Stimulated activated CD4-positive, alpha-beta T cell treated with anti-CD3 and anti-CD28 coated beads, TNF-alpha, amount 100 ng/mL, for 4 hours (primary cell): Measurements from ENCODE around the gene RIPOR3.
"Not testable (repeated sequence)": the region's sequence is repeated elsewhere in the genome, so short reads cannot be mapped to it uniquely, and the experiment has no call there.

Experiments
- DNase-seq, 3 experiments: peaks; one replicate each; pipeline ENCODE4 v3.0.0-alpha.2; 2020; ENCODE audit warnings: low read depth in 3 of 3

Gene RIPOR3

DNA sequence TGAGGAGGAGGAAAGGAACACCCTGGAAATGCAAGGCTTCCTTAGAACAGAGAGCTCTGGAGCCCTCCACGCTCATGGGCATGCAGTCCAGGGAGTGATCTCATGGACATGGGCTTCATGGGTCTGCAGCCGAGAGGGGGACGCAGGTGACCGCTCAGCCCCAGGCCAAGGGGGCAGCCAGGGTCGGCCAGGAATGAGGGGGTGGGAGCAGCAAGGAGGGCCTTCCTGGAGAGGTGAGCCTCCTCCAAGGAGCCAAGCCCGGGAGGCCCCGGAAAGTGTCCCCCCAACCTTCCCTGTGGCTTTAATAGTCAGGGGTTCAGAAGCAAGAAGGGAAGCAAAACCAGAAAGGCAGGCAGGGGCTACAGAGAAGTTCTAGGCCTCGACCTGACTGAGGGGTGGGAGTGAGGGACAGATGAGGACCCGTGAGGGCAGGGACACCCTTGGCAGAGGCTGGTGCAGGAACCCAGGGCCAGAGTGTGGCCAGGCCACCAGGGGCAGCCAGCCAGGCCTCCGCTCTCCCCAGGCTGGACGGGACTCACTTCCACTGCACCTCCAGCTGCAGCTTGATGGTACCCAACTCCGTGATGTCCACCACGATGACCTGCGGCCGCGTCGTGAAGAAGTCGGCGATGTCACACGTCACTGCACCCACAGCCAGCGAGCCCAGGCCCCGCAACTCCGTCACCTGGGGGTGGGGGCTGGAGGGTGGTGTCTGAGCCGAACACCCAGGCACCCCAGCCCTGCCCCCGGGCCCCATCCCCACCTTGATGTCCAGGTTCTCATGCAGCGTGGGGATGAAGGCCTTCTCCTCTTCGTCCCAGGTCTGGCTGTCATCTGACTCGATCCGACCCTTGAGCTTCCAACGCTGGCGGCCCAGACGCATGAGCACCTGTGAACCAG, 83.2 kb downstream of the RIPOR3 start:
- no peak for DNase-seq

DNA sequence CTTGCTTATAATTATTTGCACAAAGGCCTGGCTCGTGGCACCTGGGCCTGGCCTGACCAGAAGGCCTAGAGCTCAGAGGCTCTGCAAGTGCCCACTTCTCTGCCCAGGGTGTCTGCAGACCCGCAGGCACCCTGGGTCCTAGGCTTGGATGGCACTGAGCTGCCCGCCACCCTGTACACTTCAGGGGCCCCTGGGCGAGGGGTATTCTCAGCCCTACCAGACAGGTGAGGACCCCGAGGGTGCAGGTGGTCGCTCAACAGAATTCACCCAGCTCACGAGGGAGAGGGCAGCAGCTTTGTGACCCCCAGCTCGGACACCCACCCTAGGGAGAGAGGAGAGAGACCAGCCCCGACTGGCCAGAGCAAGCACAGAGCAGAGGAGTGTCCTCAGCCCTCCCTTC, 83.9 kb downstream of the RIPOR3 start:
- no peak for DNase-seq

DNA sequence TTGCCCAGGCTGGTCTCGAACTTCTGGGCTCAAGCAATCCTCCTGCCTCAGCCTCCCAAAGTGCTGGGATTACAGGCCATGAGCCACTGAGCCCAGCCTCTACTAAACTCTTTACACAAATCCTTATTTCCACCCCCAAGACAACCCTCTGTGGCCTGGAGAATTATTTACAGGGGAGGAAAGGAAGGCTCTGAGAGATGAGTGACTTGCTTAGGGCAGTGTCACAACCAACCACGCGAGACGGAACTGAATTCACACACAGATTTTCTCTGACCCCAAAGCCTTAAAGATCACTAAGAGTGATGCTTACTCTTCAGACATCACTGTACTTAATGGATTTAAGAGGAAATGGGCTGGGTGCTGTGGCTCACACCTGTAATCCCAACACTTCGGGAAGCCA, 86.2 kb downstream of the RIPOR3 start:
- DNase-seq: no peak

DNA sequence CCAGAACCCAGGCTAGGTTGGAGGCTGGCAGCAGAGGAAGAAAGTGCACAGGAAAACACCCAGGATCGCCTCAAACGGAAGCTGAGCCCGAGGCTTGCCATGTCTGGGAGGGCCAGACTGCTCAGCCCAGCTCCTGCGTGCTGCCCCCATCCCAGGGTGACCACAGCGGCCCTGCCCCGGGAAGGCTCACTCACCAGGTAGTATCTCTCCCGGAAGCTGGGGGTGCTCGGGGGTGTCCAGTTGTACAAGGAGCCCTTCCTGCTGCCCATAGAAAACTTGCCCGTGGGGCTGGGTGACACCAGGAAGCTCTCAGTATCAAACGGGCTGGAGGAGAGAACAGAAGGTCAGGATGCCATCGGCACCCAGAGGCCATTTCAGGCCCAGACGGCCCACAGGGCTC, 86.9 kb downstream of the RIPOR3 start:
- DNase-seq: no peak

GRCh38 chr20:50602432-50603088, 88.8 kb downstream of the RIPOR3 start:
- DNase-seq: no peak

GRCh38 chr20:50601511-50602431, 89.6 kb downstream of the RIPOR3 start:
- DNase-seq: no peak

GRCh38 chr20:50600281-50600895, 91.0 kb downstream of the RIPOR3 start:
- no peak for DNase-seq

DNA sequence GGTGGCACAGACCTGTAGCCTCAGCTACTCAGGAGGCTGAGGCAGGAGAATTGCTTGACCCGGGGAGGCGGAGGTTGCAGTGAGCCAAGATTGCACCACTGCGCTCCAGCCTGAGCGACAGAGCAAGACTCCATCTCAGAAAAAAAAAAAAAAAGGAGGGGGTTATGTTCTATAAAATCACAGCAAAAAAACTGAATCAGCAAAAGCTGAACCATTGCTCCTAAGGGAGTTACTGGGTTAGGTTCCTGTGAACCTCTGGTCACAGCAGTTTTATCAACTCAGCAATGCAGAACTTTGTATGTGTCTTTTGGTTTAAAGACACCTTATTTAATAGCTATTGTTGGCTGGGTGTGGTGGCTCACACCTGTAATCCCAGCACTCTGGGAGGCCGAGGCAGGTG, 92.6 kb downstream of the RIPOR3 start:
- not testable (repeated sequence) for DNase-seq

GRCh38 chr20:50598074-50598473, 93.3 kb downstream of the RIPOR3 start:
- DNase-seq: no peak

DNA sequence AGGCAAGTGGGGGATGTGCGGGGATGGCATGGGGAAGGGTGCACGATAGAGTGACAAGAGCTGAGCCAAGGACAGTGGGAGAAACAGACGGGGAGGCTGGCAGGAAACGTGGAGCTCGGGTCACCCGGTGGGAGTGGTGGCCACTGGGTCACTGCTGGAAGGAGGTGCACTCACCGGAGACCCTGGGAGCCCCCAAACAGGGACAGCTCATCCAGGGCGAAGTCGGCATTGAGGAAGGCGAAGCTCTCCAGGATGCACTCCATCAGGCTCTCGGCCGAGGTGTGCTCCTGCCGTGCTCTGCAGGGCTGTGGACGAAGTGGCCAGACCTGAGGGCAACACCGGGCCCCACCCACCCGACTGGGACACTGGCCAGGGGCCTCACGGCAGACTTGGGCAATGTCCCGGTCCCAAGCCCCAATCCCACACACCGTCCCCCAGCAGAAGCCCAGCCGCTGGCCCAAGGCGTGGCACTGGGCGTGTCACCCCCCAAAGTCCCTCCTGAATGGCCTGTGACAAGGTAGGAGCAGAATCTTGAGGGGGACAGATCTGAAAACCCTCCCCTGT, 93.9 kb downstream of the RIPOR3 start:
- no peak for DNase-seq

DNA sequence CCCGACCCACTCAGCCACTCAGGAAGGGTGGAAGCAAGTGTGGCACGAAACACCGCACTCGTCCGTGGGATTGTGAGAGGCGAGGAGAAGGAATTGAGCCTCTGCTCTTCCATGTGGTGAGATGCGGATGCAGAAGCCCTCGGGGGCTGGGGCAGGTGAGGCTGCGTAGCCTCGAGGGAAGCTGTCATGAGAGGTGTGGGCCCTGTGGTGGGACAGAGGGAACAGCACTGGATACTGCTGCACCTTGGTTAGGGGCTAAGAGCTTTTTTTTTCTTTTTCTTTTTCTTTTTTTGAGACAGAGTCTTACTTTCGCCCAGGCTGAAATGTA, 94.7 kb downstream of the RIPOR3 start:
- no peak for DNase-seq

DNA sequence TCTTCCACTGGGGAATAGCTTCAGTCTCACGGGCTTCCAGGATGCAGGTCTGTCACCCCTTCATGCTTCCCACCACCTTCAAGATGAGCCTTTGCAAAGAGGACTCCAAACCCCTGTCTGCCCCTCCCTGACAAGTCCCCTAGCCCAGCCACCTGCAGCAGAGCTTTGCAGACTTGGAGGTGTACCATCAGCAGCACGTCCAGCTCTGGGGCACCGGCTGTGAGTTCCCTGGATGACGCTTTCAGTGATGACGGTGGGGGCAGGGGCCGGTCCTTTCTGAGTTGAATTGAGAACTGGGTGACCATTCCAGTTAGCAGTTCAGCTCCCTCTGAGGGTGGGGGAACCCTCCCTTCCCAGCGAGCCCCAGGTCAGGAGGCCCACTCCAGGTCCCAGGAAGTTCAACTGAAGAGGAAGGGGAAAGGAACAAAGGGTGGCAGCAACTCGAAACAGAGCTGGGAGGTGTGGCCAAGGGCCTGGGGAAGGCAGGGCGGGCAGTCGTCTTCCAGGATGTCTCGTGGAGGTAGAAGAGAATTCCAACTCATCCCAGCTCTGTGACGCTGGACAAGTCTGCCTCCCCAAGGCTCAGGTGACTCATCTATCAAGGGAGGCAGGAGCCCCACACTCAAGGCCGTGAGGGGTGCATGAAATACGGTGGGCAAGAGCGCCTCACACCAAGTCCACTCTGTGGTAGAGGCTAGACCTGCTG, 95.2 kb downstream of the RIPOR3 start:
- DNase-seq: no peak

DNA sequence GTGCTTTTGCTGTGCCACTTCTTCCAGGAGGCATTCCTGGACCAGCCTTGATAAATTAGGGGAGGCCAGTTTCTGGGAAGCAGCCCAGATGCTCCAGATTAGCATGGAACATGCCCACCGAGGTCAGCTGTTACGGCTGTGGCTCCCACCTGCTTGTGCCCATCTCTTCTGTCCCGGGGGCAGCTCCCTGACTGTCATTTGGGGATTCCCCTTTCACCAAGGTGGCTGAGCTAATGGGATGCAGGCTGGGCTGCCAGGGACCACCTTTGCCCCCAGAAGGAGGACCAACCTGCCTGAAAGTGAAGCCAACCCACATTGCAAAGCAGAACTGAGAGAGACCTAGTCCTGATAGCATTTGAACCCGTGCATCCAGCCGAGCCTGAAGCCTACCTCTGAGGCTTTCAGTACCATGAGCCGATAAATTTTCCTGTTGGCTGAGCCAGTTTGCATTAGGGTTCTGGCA, 95.9 kb downstream of the RIPOR3 start:
- no peak for DNase-seq

DNA sequence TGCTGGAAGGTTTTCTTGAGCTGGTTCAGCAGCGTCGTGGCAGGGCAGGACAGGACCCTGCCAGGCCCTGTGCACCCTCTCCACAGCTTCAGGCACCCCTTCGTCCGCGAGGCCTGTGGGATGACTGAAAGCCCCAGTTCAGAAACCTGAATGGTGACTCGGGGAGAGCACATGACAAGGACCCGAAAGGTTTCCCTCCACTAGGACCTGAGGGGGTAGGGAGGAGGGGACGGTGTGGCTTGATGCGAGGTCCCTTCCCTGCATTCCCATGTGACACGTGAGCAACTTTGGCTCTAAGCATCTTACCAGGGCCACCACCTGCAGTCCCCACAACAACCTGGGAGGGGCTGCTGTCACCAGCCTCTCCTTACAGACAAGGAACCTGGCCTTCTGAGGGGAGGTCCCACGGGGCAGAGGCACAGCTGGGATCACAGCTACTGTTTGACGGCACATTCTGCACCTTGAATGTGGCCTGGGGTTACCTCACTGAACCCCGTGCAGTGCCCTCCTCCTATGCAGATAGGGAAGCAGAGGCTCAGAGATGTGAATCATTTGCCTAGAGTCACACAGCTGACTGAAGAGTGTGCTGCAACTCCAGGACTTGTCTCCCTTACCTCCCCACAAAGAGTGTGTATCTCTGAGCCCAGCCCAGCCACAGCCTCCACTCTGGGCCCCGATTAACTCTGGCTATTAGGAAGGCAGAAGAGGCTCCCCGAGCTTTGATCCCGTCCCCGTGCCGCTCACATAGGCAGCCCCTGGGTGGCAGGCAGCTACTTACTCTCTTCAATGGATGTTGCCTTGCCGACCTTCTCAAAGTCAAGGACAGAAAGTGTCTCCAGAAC, 96.5 kb downstream of the RIPOR3 start:
- DNase-seq: no peak

DNA sequence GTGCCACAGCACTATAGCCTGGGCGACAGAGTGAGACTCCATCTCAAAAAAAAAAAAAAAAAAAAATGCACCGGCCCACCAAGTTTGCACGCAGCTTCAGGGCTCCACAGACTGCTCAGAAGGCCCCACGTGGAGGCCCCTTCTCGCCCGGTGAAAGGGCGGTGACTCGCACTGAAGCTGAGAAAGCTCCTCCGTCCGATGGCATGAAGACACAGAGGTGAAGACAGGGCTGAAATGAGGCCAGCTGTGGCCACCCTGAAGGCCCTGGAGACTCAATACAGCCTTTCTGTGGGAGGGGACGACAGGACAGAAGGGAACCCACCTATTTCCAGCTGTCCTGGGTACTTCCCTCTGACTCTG, 97.1 kb downstream of the RIPOR3 start:
- DNase-seq: no peak

- no peak for DNase-seq
Measured at GRCh38 chr20:50593005-50593335, 98.4 kb downstream of the RIPOR3 start.

- DNase-seq: no peak
Measured at GRCh38 chr20:50592282-50593004, 98.9 kb downstream of the RIPOR3 start.

GRCh38 chr20:50591233-50591852, 100.0 kb downstream of the RIPOR3 start:
- no peak for DNase-seq

DNA sequence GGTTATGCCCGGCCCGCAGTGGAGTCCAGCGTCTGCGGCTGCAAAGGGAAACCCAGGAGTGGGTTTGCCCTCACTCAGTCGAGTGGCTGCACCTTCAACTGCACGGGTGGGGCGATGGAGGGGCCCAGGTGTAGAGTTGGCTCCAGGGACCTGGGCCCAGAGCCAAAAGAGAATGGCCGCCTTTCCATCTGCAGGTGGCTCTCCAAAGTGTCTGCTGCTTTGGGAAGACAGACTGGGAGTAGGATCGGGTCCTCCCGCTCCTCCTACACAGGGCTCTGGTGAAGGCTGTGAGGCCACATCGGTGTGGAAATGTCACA, 101.0 kb downstream of the RIPOR3 start:
- DNase-seq: no peak
